Measurements from ENCODE around the gene CTNND2. TPM values are rescaled to one million over a fixed set of nuclear protein-coding genes. Genes with fewer than 3 reads are reported as not detected.

The CTNND2 gene
- total and polyA plus RNA-seq, 9 of the 15 experiments (the other 6 are each of a cell fraction or from before 2014, with no cell fraction given) = 0.03 to 0.35 TPM; not detected in 7

- TF ChIP-seq ZNF124 (CRISPR knock-in tag; IDR thresholded peaks at IDR 0.05) = no peak
- no peak for TF ChIP-seq ZNF282 (CRISPR knock-in tag; IDR thresholded peaks at IDR 0.05)
- Histone ChIP-seq H3K4me1 (replicated peaks in 1 of 2; ENCODE audit: control insufficient read depth in 2 of 2, insufficient read depth in 2 of 2, low read length in 2 of 2) (no peaks in the 10 kb centered on the region), H2AFZ (ENCODE audit: low read depth, low read length) (no peak overlapping the region), H3K27me3 (ENCODE audit: control insufficient read depth in 2 of 2, insufficient read depth in 2 of 2, low read length in 2 of 2) (no peaks in the 10 kb centered on the region), H3K27ac (ENCODE audit: extremely low read depth, low read depth, low read length) (no peak overlapping the region), H3K4me3 (no peak overlapping the region), H3K36me3 (ENCODE audit: control insufficient read depth, insufficient read depth, low read length) (no peaks in the 10 kb centered on the region), H3K4me2 (ENCODE audit: insufficient read depth, low read length) (no peak overlapping the region), H3K79me2 (ENCODE audit: control insufficient read depth, insufficient read depth, low read length) (no peaks in the 10 kb centered on the region), H3K9ac (ENCODE audit: insufficient read depth in 1 of 2, low read depth in 2 of 2, low read length in 2 of 2) (no peak overlapping the region), H3K9me3 (replicated peaks; ENCODE audit: control insufficient read depth, insufficient read depth, low read depth, low read length) (no peaks in the 10 kb centered on the region), H3K9me1 (ENCODE audit: control insufficient read depth, insufficient read depth, low read length) (no peaks in the 10 kb centered on the region), H4K20me1 (replicated peaks; ENCODE audit: control insufficient read depth, insufficient read depth, low read length) (no peaks in the 10 kb centered on the region)
- in situ Hi-C loops (cut with MboI) = no loop called here
- POLR2A ChIA-PET = no interaction called here
- ATAC-seq = no peak
- DNase-seq (ENCODE audit: extremely low read depth in 1 of 4, low spot score in 3 of 4) = no peak
- CTCF ChIA-PET (ENCODE audit: low intra/inter-chr PET ratio) = no interaction called here
- 0% methylated on average over 4 of the region's 4 CpGs for WGBS (ENCODE audit: insufficient coverage, low coverage, missing lambda C conversion rate)
- no peak for FAIRE-seq
- intact Hi-C loops (cut with micrococcal nuclease) = no loop called here
- no TSS peak for BruUV-seq (replicated peaks)
Measured at GRCh38 chr5:11709021-11709420, 195.2 kb downstream of the CTNND2 start.

GRCh38 chr5:11704916-11705315 lies 199.3 kb downstream of the CTNND2 start:
- no peak overlapping the region for H3K9ac ChIP-seq (ENCODE audit: insufficient read depth in 1 of 2, low read depth in 2 of 2, low read length in 2 of 2)
- no peak for FAIRE-seq
- H3K9me3 ChIP-seq (replicated peaks; ENCODE audit: control insufficient read depth, insufficient read depth, low read depth, low read length) = no peaks in the 10 kb centered on the region; the same call in 1 of the 2 replicates
- no peak for DNase-seq (ENCODE audit: extremely low read depth in 1 of 4, low spot score in 3 of 4)
- no peaks in the 10 kb centered on the region for H3K4me1 ChIP-seq (replicated peaks in 1 of 2; ENCODE audit: control insufficient read depth in 2 of 2, insufficient read depth in 2 of 2, low read length in 2 of 2)
- no peaks in the 10 kb centered on the region for H3K9me1 ChIP-seq (ENCODE audit: control insufficient read depth, insufficient read depth, low read length)
- ATAC-seq = no peak
- POLR2A ChIA-PET = no interaction called here
- H2AFZ ChIP-seq (ENCODE audit: low read depth, low read length) = no peak overlapping the region
- intact Hi-C loops (cut with micrococcal nuclease) = no loop called here
- in situ Hi-C loops (cut with MboI) = no loop called here
- no peaks in the 10 kb centered on the region for H3K27me3 ChIP-seq (ENCODE audit: control insufficient read depth in 2 of 2, insufficient read depth in 2 of 2, low read length in 2 of 2)
- no TSS peak for BruUV-seq (replicated peaks)
- H3K36me3 ChIP-seq (ENCODE audit: control insufficient read depth, insufficient read depth, low read length) = no peaks in the 10 kb centered on the region
- H3K4me3 ChIP-seq = no peak overlapping the region
- CTCF ChIA-PET (ENCODE audit: low intra/inter-chr PET ratio) = no interaction called here
- 0% methylated on average over 1 of the region's 1 CpG for WGBS (ENCODE audit: insufficient coverage, low coverage, missing lambda C conversion rate)
- H3K4me2 ChIP-seq (ENCODE audit: insufficient read depth, low read length) = no peak overlapping the region
- no peaks in the 10 kb centered on the region for H4K20me1 ChIP-seq (replicated peaks; ENCODE audit: control insufficient read depth, insufficient read depth, low read length)
- H3K27ac ChIP-seq (ENCODE audit: extremely low read depth, low read depth, low read length) = no peak overlapping the region
- no peaks in the 10 kb centered on the region for H3K79me2 ChIP-seq (ENCODE audit: control insufficient read depth, insufficient read depth, low read length)
- no peak for TF ChIP-seq E4F1 (CRISPR knock-in tag; IDR thresholded peaks at IDR 0.05; ENCODE audit: borderline replicate concordance)
- no peak for TF ChIP-seq POU5F1 (IDR thresholded peaks at IDR 0.05; ENCODE audit: borderline replicate concordance, low read depth, low read length, partially characterized antibody)
- TF ChIP-seq SAP30 (IDR thresholded peaks at IDR 0.05; ENCODE audit: borderline replicate concordance, insufficient read depth, low read depth, low read length, poor library complexity, severe bottlenecking) = no peak
- TF ChIP-seq DACH1 (IDR thresholded peaks at IDR 0.05; ENCODE audit: partially characterized antibody) = no peak
- TF ChIP-seq NELFE (IDR thresholded peaks at IDR 0.05; ENCODE audit: insufficient read depth, insufficient read length) = no peak
- no peak for TF ChIP-seq TFAM (CRISPR knock-in tag; conservative IDR thresholded peaks at IDR 0.05)
- TF ChIP-seq SIRT6 (IDR thresholded peaks at IDR 0.05; ENCODE audit: low read depth, low read length) = no peak

All from K562 (cell line).